Measurements from ENCODE around the gene DLK2. TPM values are rescaled to one million over a fixed set of nuclear protein-coding genes. Genes with fewer than 3 reads are reported as not detected.
"Not testable (repeated sequence)": the region's sequence is repeated elsewhere in the genome, so short reads cannot be mapped to it uniquely, and the experiment has no call there.

DLK2 gene
- total RNA-seq, 1 experiment from 2014 or later, result 1.4 TPM

DNA sequence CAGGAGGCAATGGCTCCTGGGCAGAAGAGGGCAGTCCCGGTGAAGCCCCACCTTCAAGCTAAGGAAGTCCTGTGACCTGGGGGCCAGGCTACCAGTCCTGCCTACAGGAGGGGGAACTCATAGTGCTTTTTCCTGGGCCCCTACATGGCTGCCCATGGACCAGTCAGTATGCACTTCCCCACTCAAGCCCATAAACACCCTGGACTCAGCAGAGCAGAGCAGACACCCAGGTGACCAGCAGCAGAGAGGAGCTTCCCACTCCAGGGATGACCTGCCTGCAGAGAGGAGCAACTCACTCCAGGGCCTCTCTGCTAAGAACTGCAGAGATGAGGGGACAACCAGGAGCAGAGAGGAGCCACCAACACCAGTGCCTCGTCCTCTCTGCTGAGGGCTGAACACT, 42.3 kb downstream of the DLK2 start:
- intact Hi-C loops (cut with micrococcal nuclease), result no loop called here
- TF ChIP-seq EZH2phosphoT487 (IDR thresholded peaks at IDR 0.05; ENCODE audit: borderline replicate concordance, low read length) (no peak), EZH2 (IDR thresholded peaks at IDR 0.05; ENCODE audit: low read length, unreplicated experiment) (no peak)
- TF ChIP-seq, protein P1, sequence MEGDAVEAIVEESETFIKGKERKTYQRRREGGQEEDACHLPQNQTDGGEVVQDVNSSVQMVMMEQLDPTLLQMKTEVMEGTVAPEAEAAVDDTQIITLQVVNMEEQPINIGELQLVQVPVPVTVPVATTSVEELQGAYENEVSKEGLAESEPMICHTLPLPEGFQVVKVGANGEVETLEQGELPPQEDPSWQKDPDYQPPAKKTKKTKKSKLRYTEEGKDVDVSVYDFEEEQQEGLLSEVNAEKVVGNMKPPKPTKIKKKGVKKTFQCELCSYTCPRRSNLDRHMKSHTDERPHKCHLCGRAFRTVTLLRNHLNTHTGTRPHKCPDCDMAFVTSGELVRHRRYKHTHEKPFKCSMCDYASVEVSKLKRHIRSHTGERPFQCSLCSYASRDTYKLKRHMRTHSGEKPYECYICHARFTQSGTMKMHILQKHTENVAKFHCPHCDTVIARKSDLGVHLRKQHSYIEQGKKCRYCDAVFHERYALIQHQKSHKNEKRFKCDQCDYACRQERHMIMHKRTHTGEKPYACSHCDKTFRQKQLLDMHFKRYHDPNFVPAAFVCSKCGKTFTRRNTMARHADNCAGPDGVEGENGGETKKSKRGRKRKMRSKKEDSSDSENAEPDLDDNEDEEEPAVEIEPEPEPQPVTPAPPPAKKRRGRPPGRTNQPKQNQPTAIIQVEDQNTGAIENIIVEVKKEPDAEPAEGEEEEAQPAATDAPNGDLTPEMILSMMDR (conservative IDR thresholded peaks at IDR 0.05; ENCODE audit: low read depth, low read length), result no peak

DNA sequence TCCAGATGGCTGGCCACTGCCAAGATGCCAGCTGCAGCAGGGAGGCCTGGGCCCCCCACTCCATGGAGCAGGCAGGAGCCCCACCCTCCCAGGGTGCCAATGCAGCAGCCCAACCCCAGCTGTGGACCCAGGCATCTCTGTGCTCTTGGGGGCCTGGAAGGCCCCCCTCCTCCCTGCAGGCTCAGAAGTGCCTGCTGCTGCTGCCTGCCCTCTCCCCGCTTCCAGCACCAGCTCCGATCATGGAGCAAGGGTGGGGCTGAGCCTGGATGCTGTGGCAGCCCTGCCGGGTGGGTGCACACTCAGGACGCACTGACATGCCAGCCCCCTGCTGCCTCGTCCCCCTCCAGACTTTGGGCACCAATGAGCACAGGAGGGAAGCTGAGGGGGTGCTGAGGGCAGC, 42.8 kb downstream of the DLK2 start:
- Histone ChIP-seq H3K27me3 (ENCODE audit: low read length) (no peaks in the 10 kb centered on the region), H3K9ac (ENCODE audit: low read length) (no peak overlapping the region), H4K20me1 (ENCODE audit: low read length) (no peaks in the 10 kb centered on the region), H3K36me3 (ENCODE audit: low read depth, low read length) (no peaks in the 10 kb centered on the region), H3K9me3 (ENCODE audit: low read length) (no peaks in the 10 kb centered on the region), H3K27ac (ENCODE audit: low read length) (no peak overlapping the region), H3K4me1 (ENCODE audit: insufficient read depth, low read length) (no peaks in the 10 kb centered on the region), H3K9me2 (replicated peaks; ENCODE audit: low read length) (no peaks in the 10 kb centered on the region), H3F3A (ENCODE audit: low read length, unreplicated experiment) (no peaks in the 10 kb centered on the region), H3K79me2 (ENCODE audit: low read length) (no peaks in the 10 kb centered on the region), H3K4me2 (ENCODE audit: low read length) (no peak overlapping the region), H2AFZ (ENCODE audit: low read length) (no peak overlapping the region), H3K4me3 (ENCODE audit: low read length) (no peak overlapping the region)
- ATAC-seq (no peak), DNase-seq (no peak)
- ChIA-PET POLR2A (ENCODE audit: unreplicated experiment) (no interaction called here), CTCF (no interaction called here)
- no peak for TF ChIP-seq EZH2 (IDR thresholded peaks at IDR 0.05; ENCODE audit: low read length, unreplicated experiment)
- TF ChIP-seq, protein P1 (conservative IDR thresholded peaks at IDR 0.05; ENCODE audit: low read depth, low read length), result no peak
- no peak for TF ChIP-seq EZH2phosphoT487 (IDR thresholded peaks at IDR 0.05; ENCODE audit: borderline replicate concordance, low read length)
- no TSS peak for BruUV-seq (replicated peaks)
- intact Hi-C loops (cut with micrococcal nuclease), result no loop called here

More for the DNA sequence above, 42.3 kb downstream of the DLK2 start:
- H3K27ac ChIP-seq (ENCODE audit: low read length), result no peak overlapping the region
- DNase-seq (no peak), ATAC-seq (no peak)
- no peak overlapping the region for H3K4me2 ChIP-seq (ENCODE audit: low read length)
- no peak overlapping the region for H3K4me3 ChIP-seq (ENCODE audit: low read length)
- POLR2A ChIA-PET (ENCODE audit: unreplicated experiment), result no interaction called here
- H3K9me2 ChIP-seq (replicated peaks; ENCODE audit: low read length), result no peaks in the 10 kb centered on the region
- no peaks in the 10 kb centered on the region for H3F3A ChIP-seq (ENCODE audit: low read length, unreplicated experiment)
- no peaks in the 10 kb centered on the region for H3K79me2 ChIP-seq (ENCODE audit: low read length)
- H3K4me1 ChIP-seq (ENCODE audit: insufficient read depth, low read length), result no peaks in the 10 kb centered on the region
- no peak overlapping the region for H2AFZ ChIP-seq (ENCODE audit: low read length)
- CTCF ChIA-PET, result no interaction called here
- H3K27me3 ChIP-seq (ENCODE audit: low read length), result no peaks in the 10 kb centered on the region
- no peaks in the 10 kb centered on the region for H4K20me1 ChIP-seq (ENCODE audit: low read length)
- BruUV-seq (replicated peaks), result no TSS peak
- no peak overlapping the region for H3K9ac ChIP-seq (ENCODE audit: low read length)
- H3K9me3 ChIP-seq (ENCODE audit: low read length), result no peaks in the 10 kb centered on the region
- H3K36me3 ChIP-seq (ENCODE audit: low read depth, low read length), result no peaks in the 10 kb centered on the region

DNA sequence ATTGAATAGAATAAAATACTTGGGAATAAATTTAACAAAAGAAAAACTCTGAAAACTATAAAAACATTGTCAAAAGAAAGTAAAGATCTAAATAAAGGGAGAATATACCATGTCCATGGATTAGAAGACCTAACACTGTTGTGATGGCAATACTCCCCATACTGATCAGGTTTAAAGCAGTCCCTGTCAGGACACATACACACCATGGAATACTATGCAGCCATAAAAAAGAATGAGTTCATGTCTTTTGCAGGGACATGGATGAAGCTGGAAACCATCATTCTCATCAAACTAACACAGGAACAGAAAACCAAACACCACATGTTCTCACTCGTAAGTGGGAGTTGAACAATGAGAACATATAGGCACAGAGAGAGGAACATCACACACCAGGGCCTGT, 44.6 kb downstream of the DLK2 start:
- H3K4me3 ChIP-seq (ENCODE audit: low read length); H3K9ac ChIP-seq (ENCODE audit: low read length); DNase-seq; H2AFZ ChIP-seq (ENCODE audit: low read length); H3K9me3 ChIP-seq (ENCODE audit: low read length); intact Hi-C loops (cut with micrococcal nuclease); H3K36me3 ChIP-seq (ENCODE audit: low read depth, low read length); H3K79me2 ChIP-seq (ENCODE audit: low read length); H4K20me1 ChIP-seq (ENCODE audit: low read length); H3K27me3 ChIP-seq (ENCODE audit: low read length); ATAC-seq; H3K4me1 ChIP-seq (ENCODE audit: insufficient read depth, low read length); H3F3A ChIP-seq (ENCODE audit: low read length, unreplicated experiment); CTCF ChIA-PET; H3K27ac ChIP-seq (ENCODE audit: low read length); H3K9me2 ChIP-seq (replicated peaks; ENCODE audit: low read length); H3K4me2 ChIP-seq (ENCODE audit: low read length); POLR2A ChIA-PET (ENCODE audit: unreplicated experiment); BruUV-seq (replicated peaks): not testable (repeated sequence)

Data from PC-3 (cell line).